Measurements from ENCODE around the gene DLL3.

DNA sequence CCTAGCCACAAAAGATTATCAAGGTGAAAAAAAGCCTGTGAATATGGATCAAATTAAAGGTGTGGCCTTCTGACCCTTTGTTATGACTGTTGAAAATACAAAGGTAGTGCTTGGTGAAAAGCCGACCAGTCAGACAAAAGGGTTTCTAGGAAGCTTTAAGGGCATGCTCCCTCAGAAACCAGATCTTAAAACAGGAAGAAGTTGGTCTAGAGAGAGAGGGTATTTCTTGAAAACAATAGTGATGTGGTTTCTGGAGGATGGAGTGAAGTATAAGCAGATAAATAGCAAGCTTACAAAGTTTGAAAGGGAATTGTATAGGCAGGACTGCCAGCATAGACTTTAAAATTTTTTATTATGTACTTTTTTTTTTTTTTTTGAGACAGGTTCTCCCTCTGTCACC, 46.2 kb downstream of the DLL3 start:
- TF ChIP-seq CTCF (IDR thresholded peaks at IDR 0.05; ENCODE audit: low read depth, low read length) (no peak), EZH2phosphoT487 (IDR thresholded peaks at IDR 0.05; ENCODE audit: low read depth) (no peak)

All from OCI-LY3 (cell line).